K562 (cell line): Measurements from ENCODE around the gene HES4. TPM values are rescaled to one million over a fixed set of nuclear protein-coding genes. Genes with fewer than 3 reads are reported as not detected.

ENCODE experiments used
- CSDE1 ChIP-seq, 2 experiments: fragments of 450-650 bp; IDR thresholded peaks; 2 replicates each; pipeline ENCODE4 v1.6.1; 2016; ENCODE audit warnings: mild to moderate bottlenecking in 1 of 2
- DEAF1 ChIP-seq: fragments of 450-650 bp; formaldehyde crosslinking; IDR thresholded peaks from 2 replicates; pipeline ENCODE4 v1.4.0; 2020; ENCODE audit warnings: mild to moderate bottlenecking, moderate library complexity
- GABPB2 ChIP-seq: fragments of 250-450 bp; sonication (Bioruptor Pico); conservative IDR thresholded peaks from 2 replicates; pipeline ENCODE4 v1.5.1; 2021; ENCODE audit warnings: mild to moderate bottlenecking
- GATAD2B ChIP-seq: fragments of 450-650 bp; IDR thresholded peaks from 2 replicates; pipeline ENCODE4 v1.6.1; 2017; ENCODE audit warnings: mild to moderate bottlenecking, borderline replicate concordance
- HDAC2 ChIP-seq: fragments of 450-650 bp; IDR thresholded peaks from 2 replicates; pipeline ENCODE4 v1.6.1; 2016; ENCODE audit warnings: mild to moderate bottlenecking
- NKRF ChIP-seq: fragments of 450-650 bp; IDR thresholded peaks from 2 replicates; pipeline ENCODE4 v1.6.1; 2016; ENCODE audit warnings: borderline replicate concordance
- NR0B1 ChIP-seq: fragments of 450-650 bp; IDR thresholded peaks from one replicate; pipeline ENCODE4 v1.6.1; 2018; ENCODE audit warnings: mild to moderate bottlenecking, moderate library complexity; ENCODE audit not compliant: partially characterized antibody
- PREB ChIP-seq: sonication (generic); formaldehyde crosslinking; IDR thresholded peaks from 2 replicates; pipeline ENCODE4 v1.8.1; 2023; ENCODE audit warnings: mild to moderate bottlenecking, missing genetic modification reagents
- THAP12 ChIP-seq: fragments of 250-450 bp; sonication (Bioruptor Pico); IDR thresholded peaks from 2 replicates; pipeline ENCODE4 v1.9.0; 2021; ENCODE audit warnings: mild to moderate bottlenecking, inconsistent platforms
- THAP7 ChIP-seq: fragments of 250-450 bp; sonication (Bioruptor Pico); IDR thresholded peaks from 2 replicates; pipeline ENCODE4 v1.5.0; 2021
- ZNF583 ChIP-seq: fragments of 250-450 bp; sonication (Bioruptor Pico); IDR thresholded peaks from 2 replicates; pipeline ENCODE4 v1.4.0; 2020
- ZNF592 ChIP-seq: fragments of 450-650 bp; IDR thresholded peaks from 2 replicates; pipeline ENCODE4 v1.6.1; 2017; ENCODE audit warnings: antibody characterized with exemption, mild to moderate bottlenecking
- polyA plus RNA-seq, 8 experiments: library from polyadenylated mRNA; depleted of rRNA in 4 of 8; stranded (reverse) in 5 of 8; unstranded in 3 of 8; fragments of >200 nt; fragmentation: Nextera tagmentation in 2 of 8; fragmentation: Illumina TruSeq in 1 of 8; extraction: Ambion mirVana in 2 of 8; extraction: Trizol in 1 of 8; gene quantifications; 2 replicates each; pipeline versions ENCODE4 v1.2.1 to v1.2.3, GENCODE V29; 2011 to 2014; ENCODE audit warnings: inconsistent platforms in 1 of 8, missing spikeins in 1 of 8
- total RNA-seq, 7 experiments: library from RNA; depleted of rRNA in 6 of 7; stranded (reverse); fragments of >200 nt in 6 of 7; fragmentation: Illumina TruSeq in 2 of 7; extraction: Trizol in 2 of 7; gene quantifications; 2 replicates each; pipeline versions ENCODE4 v1.2.1 to v1.2.3, GENCODE V29; 2011 to 2021; ENCODE audit warnings: low replicate concordance in 1 of 7

The HES4 gene
- total and polyA plus RNA-seq, 9 of the 15 experiments (the other 6 are each of a cell fraction or from before 2014, with no cell fraction given) = 0.21 to 43.7 (median 5.3) TPM; not detected in 2

- TF ChIP-seq NKRF (no peak), PREB (CRISPR knock-in tag) (no peak), DEAF1 (CRISPR knock-in tag) (no peak), THAP12 (no peak), ZNF583 (CRISPR knock-in tag) (peak; percentile 92; the same call in 1 of the 2 replicates), THAP7 (CRISPR knock-in tag) (no peak), ZNF592 (peak; percentile 87), NR0B1 (no peak), GATAD2B (no peak), CSDE1 (IDR thresholded peaks at IDR 0.05) (no peak), HDAC2 (peak; percentile 78), GABPB2 (CRISPR knock-in tag) (no peak)
These were observed 5.1 kb upstream of the HES4 start (continued) for GRCh38 chr1:1004780-1005697.
